A673 (cell line): ENCODE results near the gene ZC3H11A. TPM values are rescaled to one million over a fixed set of nuclear protein-coding genes. Genes with fewer than 3 reads are reported as not detected.

Experiments
- BruUV-seq: library from RNA; stranded (reverse); fragments of 400-500 nt; replicated peaks from 2 replicates; lab custom pipeline; 2021; lab: Mats Ljungman, UMichigan
- CTCF ChIA-PET: fragments of 300-600 bp; sonication (Branson Sonifier 250); formaldehyde crosslinking; loops from one replicate; lab custom pipeline; 2022; ENCODE audit warnings: antibody characterized with exemption; lab: Charles Lee
- POLR2A ChIA-PET: fragments of 300-600 bp; sonication (Branson Sonifier 250); formaldehyde crosslinking; loops from one replicate; lab custom pipeline; 2022; ENCODE audit warnings: antibody characterized with exemption; ENCODE audit not compliant: low non-redundant PET; lab: Charles Lee
- DNase-seq: peaks from one replicate; pipeline ENCODE4 v3.0.0-alpha.2; 2015; ENCODE audit warnings: low spot score
- H3K27ac ChIP-seq: fragments of 200-600 bp; sonication (generic); 2 replicates; pipeline ENCODE4 v1.5.1; 2016; ENCODE audit warnings: mixed run types, low read depth, mild to moderate bottlenecking, mixed read lengths, antibody characterized with exemption, low read length; ENCODE audit not compliant: poor library complexity, severe bottlenecking
- H3K27me3 ChIP-seq: fragments of 200-600 bp; sonication (generic); replicated peaks from 2 replicates; pipeline ENCODE4 v1.6.1; 2017; ENCODE audit warnings: mixed run types, low read depth, mild to moderate bottlenecking, mixed read lengths, antibody characterized with exemption, low read length; ENCODE audit not compliant: insufficient read depth, poor library complexity
- H3K36me3 ChIP-seq: fragments of 200-600 bp; sonication (generic); 2 replicates; pipeline ENCODE4 v1.6.1; 2016; ENCODE audit warnings: mixed run types, mild to moderate bottlenecking, mixed read lengths, antibody characterized with exemption, low read length; ENCODE audit not compliant: insufficient read depth, poor library complexity, severe bottlenecking
- H3K4me1 ChIP-seq: fragments of 200-600 bp; sonication (generic); 2 replicates; pipeline ENCODE4 v1.6.1; 2017; ENCODE audit warnings: mixed run types, mild to moderate bottlenecking, mixed read lengths, antibody characterized with exemption, low read length; ENCODE audit not compliant: insufficient read depth, poor library complexity, severe bottlenecking
- H3K4me3 ChIP-seq: fragments of 200-600 bp; sonication (generic); 2 replicates; pipeline ENCODE4 v1.5.1; 2016; ENCODE audit warnings: low read depth, mixed run types, mild to moderate bottlenecking, mixed read lengths, low read length; ENCODE audit not compliant: poor library complexity, severe bottlenecking
- H3K9me3 ChIP-seq: fragments of 200-600 bp; sonication (generic); 2 replicates; pipeline ENCODE4 v1.6.1; 2016; ENCODE audit warnings: mixed run types, low read depth, mild to moderate bottlenecking, mixed read lengths, antibody characterized with exemption, low read length; ENCODE audit not compliant: poor library complexity, severe bottlenecking
- EZH2 ChIP-seq: fragments of 200-600 bp; sonication (generic); IDR thresholded peaks from 2 replicates; pipeline ENCODE4 v1.6.1; 2017; ENCODE audit warnings: borderline replicate concordance, low read depth, mild to moderate bottlenecking, mixed read lengths, antibody characterized with exemption, low read length; ENCODE audit not compliant: poor library complexity, severe bottlenecking
- intact Hi-C: fragments of 100-400 bp; cut with micrococcal nuclease; formaldehyde crosslinking; loops from one replicate; pipeline ENCODE4 v1.10.0; 2022; ENCODE audit not compliant: unreplicated experiment
- total RNA-seq: library from RNA; stranded (reverse); gene quantifications from 2 replicates; pipeline ENCODE4 v1.2.3, GENCODE V29; 2021
- TF ChIP-seq, protein P1 (sequence below): fragments of 300-800, 200-600 bp; sonication (generic); conservative IDR thresholded peaks from 2 replicates; pipeline ENCODE4 v1.5.1; 2017; ENCODE audit warnings: low read depth, mild to moderate bottlenecking, antibody characterized with exemption, low read length, moderate library complexity, mixed read lengths

The ZC3H11A gene
- total RNA-seq, 1 experiment from 2014 or later, result 95.3 TPM

DNA sequence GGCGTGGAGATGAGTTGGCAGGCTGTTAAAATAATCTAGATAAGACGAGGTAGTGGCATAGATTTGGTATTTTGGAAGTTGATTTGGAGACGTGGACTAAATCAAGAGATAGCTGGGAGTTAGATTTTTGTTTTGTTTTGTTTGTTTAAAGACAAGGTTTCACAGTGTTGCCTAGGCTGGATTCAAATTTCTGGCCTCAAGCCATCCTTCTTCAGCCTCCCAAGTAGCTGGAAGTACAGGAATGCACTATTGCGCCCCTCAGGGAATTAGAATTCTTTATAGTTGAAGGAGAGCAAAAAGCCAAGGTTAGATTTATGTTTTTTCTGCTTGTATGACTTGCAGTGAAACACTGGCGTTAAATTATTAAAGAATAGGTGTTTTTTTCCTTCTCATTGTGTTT, 43.7 kb downstream of the ZC3H11A start:
- POLR2A ChIA-PET, result no interaction called here
- DNase-seq, result peak; percentile 65
- no peaks in the 10 kb centered on the region for H3K9me3 ChIP-seq
- intact Hi-C loops, result no loop called here
- BruUV-seq, result no TSS peak
- peak overlapping the region; percentile 14 for H3K27ac ChIP-seq
- CTCF ChIA-PET, result no interaction called here
- H3K4me1 ChIP-seq, result peaks cover 8% of the 10 kb centered on the region
- no peak overlapping the region for H3K4me3 ChIP-seq
- no peaks in the 10 kb centered on the region for H3K27me3 ChIP-seq
- TF ChIP-seq, protein P1, sequence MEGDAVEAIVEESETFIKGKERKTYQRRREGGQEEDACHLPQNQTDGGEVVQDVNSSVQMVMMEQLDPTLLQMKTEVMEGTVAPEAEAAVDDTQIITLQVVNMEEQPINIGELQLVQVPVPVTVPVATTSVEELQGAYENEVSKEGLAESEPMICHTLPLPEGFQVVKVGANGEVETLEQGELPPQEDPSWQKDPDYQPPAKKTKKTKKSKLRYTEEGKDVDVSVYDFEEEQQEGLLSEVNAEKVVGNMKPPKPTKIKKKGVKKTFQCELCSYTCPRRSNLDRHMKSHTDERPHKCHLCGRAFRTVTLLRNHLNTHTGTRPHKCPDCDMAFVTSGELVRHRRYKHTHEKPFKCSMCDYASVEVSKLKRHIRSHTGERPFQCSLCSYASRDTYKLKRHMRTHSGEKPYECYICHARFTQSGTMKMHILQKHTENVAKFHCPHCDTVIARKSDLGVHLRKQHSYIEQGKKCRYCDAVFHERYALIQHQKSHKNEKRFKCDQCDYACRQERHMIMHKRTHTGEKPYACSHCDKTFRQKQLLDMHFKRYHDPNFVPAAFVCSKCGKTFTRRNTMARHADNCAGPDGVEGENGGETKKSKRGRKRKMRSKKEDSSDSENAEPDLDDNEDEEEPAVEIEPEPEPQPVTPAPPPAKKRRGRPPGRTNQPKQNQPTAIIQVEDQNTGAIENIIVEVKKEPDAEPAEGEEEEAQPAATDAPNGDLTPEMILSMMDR, result no peak
- TF ChIP-seq EZH2, result no peak
- peaks cover 71% of the 10 kb centered on the region for H3K36me3 ChIP-seq

DNA sequence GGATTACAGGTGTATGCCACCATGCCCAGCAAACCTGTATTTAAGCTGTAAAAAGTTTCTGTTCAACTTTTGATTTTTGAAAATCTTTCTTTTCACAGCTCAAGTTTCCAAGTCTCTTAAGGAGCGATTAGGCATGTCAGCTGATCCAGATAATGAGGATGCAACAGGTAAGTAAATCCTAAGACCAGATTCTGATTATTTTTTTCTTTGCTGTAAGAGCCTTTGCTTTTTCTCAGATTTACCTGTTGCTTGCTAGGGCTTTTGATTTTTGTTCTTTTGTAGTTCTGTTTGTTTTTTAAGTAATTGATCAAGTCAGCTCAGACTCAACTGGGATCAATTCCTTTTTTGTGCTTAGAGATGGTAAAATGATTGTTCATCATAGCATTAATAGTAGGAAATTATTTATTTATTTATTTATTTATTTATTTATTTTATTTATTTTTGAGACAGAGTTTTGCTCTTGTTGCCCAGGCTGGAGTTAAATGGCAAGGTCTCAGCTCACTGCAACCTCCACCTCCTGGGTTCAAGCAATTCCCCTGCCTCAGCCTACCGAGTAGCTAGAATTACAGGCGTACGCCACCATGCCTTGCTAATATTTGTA, 44.9 kb downstream of the ZC3H11A start:
- no peaks in the 10 kb centered on the region for H3K9me3 ChIP-seq
- peaks cover 8% of the 10 kb centered on the region for H3K4me1 ChIP-seq
- intact Hi-C loops, result no loop called here
- TF ChIP-seq, protein P1, result no peak
- ChIA-PET POLR2A (no interaction called here), CTCF (no interaction called here)
- peaks cover 70% of the 10 kb centered on the region for H3K36me3 ChIP-seq
- DNase-seq, result no peak
- H3K27ac ChIP-seq, result no peak overlapping the region
- no peaks in the 10 kb centered on the region for H3K27me3 ChIP-seq
- BruUV-seq, result no TSS peak
- no peak overlapping the region for H3K4me3 ChIP-seq

DNA sequence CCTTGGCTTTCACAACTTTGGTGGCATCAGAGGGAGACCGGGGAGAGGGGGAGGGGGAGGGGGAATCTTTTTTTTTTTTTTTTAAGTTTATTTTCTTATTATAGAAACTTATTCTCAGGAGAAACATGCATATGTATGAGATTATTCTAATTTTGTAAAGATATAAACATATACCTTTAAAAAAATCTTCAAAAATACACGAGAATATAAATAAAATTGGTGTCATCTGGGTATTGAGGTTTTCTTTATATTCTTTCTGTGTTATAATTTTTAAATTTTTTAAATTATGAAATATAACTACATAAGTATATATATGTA, 47.1 kb downstream of the ZC3H11A start:
- Histone ChIP-seq H3K36me3 (peaks cover 67% of the 10 kb centered on the region), H3K27ac (no peak overlapping the region), H3K27me3 (no peaks in the 10 kb centered on the region), H3K4me1 (peaks cover 8% of the 10 kb centered on the region), H3K4me3 (no peak overlapping the region), H3K9me3 (no peaks in the 10 kb centered on the region)
- CTCF ChIA-PET, result no interaction called here
- POLR2A ChIA-PET, result no interaction called here
- no peak for TF ChIP-seq EZH2
- TF ChIP-seq, protein P1, result no peak
- no TSS peak for BruUV-seq
- intact Hi-C loops, result no loop called here
- no peak for DNase-seq
